GM12801 (cell line): ENCODE data around the gene SLC6A18.

Source experiments
- CTCF ChIP-seq: IDR thresholded peaks from one replicate; pipeline ENCODE4 v1.5.1; 2011; ENCODE audit warnings: control low read depth; ENCODE audit not compliant: insufficient read length; ENCODE audit errors: extremely low read depth

Gene SLC6A18

GRCh38 chr5:1251678-1252580 is 26.7 kb downstream of the SLC6A18 start:
- TF ChIP-seq CTCF, result no peak

GRCh38 chr5:1252681-1253080 is 27.5 kb downstream of the SLC6A18 start:
- no peak for TF ChIP-seq CTCF

GRCh38 chr5:1253456-1254105 is 28.4 kb downstream of the SLC6A18 start:
- no peak for TF ChIP-seq CTCF

GRCh38 chr5:1254196-1254595 is 29.0 kb downstream of the SLC6A18 start:
- TF ChIP-seq CTCF, result no peak

- TF ChIP-seq CTCF, result no peak
These were observed 29.9 kb downstream of the SLC6A18 start for GRCh38 chr5:1255081-1255561.

GRCh38 chr5:1256776-1257175 is 31.6 kb downstream of the SLC6A18 start:
- TF ChIP-seq CTCF, result no peak

GRCh38 chr5:1257363-1257762 is 32.2 kb downstream of the SLC6A18 start:
- TF ChIP-seq CTCF, result no peak
